EL (cell line): ENCODE results near the gene ANGPTL8.
A peak's percentile ranks its signal among the peaks of the same experiment; 100 is the strongest.

Experiments
- DNase-seq: peaks from one replicate; pipeline ENCODE4 v3.0.0-alpha.2; 2016

Gene ANGPTL8

DNA sequence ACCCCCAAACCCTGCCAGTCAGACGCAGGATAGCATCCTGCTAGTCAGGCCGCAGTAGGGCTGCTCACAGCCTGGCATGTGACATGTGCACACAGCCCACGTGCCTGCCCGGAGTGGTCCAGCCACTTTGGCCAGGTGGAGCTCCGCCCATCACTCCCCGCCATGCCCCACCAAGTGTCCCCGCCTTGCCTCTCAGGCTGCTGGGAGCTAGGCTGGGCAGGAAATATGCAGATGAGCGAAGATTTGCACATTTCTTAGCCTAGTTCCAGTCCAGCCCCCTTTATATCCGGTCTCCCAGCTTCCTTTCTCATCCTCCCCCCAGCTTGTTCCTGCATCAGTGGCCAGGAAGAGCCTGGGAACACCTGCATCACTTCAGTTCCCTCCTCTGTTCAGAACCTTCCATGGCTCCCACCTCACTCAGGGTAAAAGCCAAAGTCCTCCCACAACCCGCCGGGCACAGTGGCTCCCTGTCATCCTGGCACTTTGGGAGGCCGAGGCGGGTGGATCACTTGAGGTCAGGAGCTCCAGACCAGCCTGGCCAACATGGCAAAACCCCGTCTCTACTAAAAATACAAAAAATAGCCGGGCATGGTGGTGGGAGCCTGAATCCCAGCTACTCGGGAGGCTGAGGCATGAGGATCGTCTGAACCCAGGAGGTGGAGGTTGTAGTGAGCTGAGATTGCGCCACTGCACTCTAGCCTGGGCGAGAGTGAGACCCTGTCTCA lies 25.2 kb downstream of the ANGPTL8 start:
- no peak for DNase-seq

DNA sequence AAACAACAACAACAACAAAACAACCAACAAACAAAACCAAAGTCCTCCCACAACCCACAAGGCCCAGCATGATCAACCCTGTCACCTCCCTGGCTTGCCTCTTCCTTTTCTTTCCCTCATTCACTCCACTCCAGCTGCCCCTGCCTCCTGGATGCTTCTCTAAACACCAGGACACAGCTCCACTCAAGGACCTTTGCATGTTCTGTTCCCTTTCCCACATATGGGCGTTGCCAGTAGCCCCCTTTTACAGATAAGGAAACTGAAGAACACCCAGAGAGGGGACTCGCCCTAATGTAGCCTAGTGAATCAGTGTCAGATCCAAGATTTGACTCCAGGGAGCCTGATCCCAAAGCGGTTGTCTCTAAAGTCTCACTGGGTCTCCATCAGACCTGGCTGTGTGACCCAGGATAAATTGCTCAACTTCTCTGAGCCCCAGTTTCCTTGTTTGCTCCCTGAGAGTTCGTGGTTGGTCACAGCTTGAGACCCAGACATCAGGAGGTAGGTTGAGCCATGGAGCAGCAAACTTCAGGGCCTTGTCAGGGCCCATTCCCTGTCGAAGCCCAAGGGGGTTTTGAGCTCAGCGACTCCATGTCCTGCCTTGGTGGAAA lies 25.9 kb downstream of the ANGPTL8 start:
- no peak for DNase-seq

DNA sequence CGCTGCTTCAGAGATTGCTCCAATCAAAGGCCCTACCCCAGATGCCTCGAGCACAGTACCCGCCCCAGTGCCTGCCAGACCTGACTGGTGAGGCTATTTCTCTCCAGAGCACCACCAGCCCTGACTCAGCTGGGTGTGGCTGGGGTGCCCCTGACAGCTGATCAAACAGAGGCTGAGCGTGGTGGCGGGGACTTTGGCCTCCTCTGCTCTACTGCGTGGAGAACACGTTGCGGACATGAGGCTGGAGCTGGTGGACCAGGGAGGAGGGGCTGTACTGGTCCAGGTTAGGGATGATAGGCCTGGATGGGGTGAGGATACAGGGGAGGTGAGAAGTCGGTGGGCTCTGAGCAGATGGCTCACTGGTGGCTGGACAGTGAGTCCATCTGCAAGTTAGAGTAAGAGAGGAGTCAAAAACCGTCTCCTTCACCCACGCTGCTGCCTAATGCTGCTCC lies 26.4 kb downstream of the ANGPTL8 start:
- no peak for DNase-seq

DNA sequence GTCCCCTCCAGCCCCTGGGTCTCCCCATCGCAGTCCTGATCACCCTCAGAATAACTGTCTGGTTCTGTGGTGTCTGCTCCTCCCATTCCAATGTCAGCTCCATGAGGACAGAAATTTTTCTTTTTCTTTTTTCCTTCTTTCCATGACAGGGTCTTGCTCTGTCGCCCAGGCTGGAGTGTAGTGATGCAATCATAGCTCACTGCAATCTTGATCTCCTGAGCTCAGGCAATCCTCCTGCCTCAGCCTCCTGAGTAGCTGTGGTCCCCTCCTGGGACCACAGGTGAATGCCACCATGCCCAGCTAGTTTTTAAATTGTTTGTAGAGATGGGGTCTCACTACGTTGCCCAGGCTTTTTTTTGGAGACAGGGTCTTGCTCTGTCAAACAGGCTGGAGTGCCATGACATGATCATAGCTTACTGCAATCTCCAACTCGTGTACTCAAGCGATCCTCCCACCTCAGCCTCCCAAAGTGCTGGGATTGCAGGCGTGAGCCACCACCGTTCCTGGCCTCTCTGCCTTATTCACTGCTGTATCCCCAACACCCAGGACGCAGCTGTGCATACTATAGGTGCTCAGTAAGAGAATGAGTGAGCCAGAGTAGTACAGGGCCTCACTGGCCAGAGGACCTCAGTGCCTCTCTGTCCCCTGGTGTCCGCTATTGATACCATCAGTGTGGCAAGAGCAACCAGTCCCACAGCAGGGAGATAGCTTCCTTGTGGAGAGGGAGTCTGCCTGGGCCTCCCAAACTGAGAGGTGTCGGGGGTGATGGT lies 28.1 kb downstream of the ANGPTL8 start:
- no peak for DNase-seq

DNA sequence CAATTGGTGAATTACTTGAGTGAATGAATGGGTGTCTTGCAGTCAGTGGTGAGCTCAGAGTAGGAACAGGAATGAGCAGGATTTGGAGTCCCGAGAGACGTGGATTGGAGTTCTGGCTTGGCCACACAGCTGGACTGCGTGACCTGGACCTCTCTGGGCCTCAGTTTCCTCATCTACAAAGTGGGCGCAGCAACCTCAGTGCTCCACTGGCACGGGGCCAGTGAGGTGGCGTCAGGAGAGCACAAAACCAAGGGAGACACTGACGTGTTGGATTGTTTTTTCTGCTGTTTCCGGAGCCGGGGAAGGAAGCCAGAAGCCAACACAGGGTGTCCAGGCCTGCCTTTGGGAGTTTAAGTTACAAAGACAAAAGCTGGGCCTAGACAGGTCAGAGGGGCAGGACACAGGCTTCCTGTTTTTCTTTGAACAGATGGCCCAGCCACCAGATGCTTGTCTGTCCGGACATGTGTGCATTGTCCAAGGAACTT lies 29.4 kb downstream of the ANGPTL8 start:
- peak; percentile 67 for DNase-seq

DNA sequence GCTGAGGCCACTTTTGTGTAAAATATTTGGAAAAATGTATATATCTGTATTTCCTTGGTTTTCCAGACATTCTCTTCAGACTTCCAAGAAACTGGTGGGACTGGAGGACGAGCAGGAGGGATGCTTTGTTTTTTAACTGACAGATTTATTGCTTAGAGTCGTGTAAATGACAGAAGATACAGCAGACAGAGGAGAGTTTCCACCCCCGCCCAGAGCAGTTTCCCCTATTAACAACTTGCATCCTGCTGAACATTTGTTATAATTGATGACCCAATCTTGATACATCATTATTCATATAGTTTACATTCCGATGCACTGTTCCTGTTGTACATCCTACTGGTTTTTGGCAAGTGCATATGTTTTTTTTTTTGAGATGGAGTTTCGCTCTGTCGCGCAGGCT lies 30.0 kb downstream of the ANGPTL8 start:
- DNase-seq = peak; percentile 29

DNA sequence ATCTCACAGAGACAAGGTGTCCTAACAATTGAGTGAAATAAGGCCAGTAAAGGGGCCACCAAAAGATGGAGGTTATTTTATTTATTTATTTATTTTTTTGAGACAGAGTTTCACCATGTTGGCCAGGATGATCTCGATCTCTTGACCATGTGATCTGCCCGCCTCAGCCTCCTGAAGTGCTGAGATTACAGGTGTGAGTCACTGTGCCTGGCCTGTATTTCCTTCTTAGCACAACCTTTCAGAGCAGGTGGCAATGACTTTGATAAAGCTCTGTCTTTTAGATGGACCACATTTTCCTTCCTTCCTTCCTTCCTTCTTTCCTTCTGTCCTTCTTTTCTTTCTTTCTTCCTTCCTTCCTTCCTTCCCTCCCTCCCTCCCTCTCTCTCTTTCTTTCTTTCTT lies 33.9 kb downstream of the ANGPTL8 start:
- DNase-seq = no peak

DNA sequence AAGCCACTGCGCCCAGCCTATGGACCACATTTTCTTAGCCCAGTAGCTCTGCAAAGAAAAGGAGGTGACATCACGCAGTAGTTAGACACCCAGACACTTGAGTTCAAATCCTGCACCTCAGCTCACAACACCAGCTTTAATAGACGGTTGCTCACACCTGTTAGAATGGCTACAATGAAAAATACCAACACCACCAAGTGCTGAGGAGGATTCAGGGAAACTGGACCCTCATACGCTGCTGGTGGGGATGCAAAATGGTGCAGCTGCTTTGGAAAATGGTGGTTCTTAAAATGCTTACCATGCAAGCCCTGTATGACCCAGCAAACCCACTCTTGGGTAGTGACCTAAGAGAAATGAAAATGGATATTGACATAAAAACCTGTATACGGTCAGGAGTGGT lies 34.6 kb downstream of the ANGPTL8 start:
- no peak for DNase-seq

DNA sequence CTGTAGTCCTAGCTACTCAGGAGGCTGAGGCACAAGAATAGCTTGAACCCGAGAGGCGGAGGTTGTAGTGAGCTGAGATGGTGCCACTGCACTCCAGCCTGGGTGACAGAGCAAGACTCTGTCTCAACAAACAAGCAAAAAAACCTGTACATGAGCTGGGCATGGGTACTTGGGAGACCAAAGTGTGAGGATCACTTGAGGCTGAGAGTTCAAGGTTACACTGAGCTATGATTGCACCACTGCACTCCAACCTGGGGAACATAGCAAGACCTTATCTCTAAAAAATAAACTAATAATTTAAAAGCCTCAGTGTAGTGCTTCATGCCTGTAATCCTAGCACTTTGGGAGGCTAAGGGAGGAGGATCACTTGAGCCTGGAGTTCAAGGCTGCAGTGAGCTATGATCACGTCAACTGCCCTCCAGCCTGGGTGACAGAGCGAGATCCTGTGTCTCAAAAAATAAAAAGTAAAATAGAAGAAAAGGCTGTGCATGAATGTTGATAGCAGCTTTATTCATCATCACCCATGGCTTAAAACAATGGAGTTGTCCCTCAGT lies 35.2 kb downstream of the ANGPTL8 start:
- no peak for DNase-seq

DNA sequence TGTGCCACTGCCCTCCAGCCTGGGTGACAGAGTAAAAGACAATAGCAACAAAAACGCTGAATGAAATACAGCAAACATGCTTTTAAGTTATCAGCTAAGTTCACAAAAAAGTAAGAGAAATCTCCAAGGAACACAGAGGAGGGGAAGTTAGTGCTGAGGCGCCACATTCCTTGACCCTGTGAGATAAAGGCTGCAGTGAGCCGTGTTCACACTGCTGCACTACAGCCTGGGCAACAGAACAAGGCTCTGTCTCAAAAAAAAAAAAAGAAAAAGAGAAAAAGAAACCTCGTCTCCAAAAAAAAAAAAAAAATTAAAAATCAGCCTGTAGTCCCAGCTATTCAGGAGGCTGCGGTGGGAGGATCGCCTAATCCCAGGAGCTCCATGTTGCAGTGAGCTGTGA lies 39.3 kb downstream of the ANGPTL8 start:
- no peak for DNase-seq

DNA sequence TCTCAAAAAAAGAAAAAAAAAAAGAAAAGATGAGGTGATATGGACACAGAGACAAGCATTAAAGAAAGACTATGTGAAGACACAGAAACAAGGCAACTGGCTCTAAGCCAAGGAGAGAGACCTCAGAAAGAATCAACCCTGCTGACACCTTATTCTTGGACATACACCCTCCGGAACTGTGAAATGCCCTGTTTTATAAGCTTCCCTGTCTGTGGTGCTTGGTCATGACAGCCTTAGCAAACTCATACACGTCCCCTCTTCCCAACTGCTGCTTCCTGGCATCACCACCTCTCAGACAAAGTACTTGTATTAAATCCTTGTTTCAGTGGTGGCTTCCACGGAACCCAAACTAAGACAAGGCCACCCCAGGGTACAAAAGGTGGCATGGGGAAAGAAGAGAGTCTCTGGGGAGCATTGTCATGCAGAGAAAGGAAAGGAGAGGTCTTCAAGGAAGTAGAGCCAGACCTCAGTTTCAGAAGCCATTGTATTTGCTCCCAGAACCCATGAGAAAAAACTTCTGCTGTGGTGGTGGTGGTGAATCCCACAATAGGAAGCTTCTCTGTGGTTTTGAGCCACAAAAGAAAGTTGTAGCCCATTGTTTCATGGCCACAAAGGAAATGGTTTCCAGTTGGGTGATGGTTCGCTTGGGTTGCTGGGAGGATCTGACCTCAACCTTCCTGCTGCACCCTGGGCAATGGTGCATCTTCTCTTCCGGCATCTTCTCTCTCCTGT lies 40.3 kb downstream of the ANGPTL8 start:
- DNase-seq = no peak

DNA sequence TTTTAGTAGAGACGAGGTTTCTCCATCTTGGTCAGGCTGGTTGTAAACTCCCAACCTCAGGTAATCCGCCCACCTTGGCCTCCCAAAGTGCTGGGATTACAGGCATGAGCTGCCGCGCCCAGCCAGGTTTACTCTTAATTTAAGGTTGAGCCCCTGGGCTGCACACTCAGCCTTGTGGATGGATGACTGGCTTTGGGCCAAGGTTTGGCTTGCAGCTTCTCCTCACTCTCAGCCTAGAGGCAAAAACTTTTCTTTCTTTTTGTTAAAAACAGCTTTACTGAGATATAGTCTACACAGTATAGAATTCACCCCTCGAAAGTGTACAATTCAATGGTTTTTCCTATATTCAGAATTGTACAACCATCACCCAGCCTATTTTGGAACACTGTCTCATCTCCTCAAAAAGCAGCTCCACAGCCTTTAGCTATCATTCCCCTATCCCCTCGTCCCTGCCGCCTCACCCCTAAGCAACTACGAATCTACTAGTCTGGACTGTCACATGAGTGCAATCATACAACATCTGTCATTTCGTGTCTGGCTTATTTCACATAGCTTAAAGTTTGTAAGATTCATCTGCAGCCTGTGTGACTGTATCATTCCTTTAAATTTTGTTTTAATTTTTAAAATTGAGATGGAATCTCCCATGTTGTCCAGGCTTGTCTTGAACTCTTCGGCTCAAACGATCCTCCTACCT lies 42.1 kb downstream of the ANGPTL8 start:
- no peak for DNase-seq

DNA sequence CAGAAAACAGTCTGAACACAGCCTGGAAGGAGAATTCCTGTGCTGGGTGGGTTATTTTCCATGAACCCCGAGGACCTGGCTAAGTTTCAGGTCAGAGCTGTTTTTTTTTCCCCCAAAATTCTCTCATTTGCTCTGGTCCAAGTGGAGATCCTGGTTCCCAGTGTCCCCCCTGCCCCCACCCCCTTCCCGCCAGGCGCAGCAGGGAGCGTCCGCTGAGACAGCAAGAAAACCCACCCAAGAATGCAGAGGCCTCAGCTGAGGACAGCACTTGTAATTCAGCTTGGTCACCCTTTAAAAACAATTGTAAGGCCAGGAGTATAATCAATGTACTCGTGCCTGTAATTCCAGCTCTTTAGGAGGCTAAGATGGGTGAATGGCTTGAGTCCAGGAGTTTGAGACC lies 45.1 kb downstream of the ANGPTL8 start:
- no peak for DNase-seq

DNA sequence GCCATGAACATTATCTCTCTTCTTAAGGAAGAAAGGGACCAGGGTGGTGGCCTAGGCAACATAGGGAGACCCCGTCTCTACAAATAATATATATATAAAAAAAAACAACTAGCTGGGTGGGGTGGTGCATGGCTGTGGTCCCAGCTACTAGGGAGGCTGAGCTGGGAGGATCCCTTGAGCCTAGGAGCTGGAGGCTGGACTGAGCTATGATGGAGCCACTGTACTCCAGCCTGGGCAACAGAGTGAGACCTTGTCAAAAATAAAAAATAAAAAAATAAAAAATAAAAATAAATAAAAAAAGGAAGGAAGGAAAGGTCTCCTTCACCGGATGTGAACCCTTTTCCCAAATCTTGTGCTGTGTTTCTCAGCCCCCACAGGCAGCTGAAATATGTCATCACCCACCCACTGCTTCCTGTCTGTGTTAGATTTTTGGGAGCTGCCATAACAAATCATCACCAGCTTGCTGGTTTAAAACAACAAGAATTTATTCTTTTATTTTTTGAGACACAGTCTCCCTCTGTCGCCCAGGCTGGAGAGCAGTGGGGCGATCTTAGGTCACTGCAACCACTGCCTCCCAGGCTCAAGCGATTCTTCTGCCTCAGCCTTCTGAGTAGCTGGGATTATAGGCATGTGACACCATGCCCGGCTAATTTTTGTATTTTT lies 47.0 kb downstream of the ANGPTL8 start:
- DNase-seq = peak; percentile 61

DNA sequence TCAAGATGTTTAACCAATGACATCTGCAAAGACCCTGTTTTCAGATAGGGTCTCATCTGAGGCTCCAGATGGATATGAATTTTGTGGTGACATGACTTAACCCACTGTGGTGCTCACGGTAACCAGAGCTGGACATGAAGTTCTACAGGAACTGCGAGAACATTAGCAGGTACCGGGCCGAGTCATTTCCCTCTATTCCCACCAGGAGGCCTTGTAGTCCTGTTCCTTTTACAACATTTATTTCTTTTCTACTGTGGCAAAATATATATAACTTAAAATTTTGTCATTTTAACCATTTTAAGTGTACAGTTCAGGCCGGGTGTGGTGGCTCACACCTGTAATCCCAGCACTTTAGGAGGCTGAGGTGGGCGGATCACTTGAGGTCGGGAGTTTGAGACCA lies 48.9 kb downstream of the ANGPTL8 start:
- DNase-seq = no peak

DNA sequence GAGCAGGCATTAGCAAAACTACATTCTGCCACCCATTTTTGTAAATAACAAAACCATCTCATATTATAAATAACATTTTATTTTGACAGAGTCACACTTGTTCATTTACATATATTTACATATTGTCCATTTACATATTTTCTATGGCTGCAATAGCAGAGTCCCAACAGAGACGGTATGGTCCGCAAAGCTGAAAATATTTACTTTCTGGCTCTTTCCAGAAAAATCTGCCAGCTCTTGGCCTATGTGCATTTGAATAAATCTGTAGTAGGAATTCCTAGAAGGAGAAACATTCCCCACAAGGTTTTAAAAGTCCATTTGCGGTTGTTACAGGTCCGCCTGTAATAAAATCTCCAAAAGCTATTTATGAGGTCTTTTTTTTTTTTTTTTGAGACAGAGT lies 50.8 kb downstream of the ANGPTL8 start:
- no peak for DNase-seq

DNA sequence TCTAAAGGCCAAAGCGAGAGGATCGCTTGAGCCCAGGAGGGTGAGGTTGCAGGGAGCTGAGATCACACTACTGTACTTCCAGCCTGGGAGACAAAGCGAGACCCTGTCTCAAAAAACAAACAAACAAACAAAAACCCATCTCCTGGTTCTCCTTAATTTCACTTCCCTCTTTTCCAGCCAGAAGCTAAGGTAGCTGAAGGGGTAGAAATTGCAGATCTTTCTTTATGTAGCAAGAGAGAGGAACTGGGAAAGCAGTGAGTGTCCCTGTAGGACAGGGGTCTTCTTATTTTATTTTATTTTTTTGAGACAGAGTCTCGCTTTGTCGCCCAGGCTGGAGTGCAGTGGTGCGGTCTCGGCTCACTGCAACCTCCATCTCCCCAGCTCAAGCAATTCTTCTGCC lies 52.0 kb downstream of the ANGPTL8 start:
- no peak for DNase-seq
